Fibroblast of lung (primary cell): ENCODE results near the gene DEPP1. TPM values are rescaled to one million over a fixed set of nuclear protein-coding genes. Genes with fewer than 3 reads are reported as not detected.

Source experiments
- DNase-seq, 2 donors: peaks; one replicate each; pipeline versions ENCODE4 v3.0.0 to v3.0.0-alpha.2; 2010; ENCODE audit warnings: low read depth in 2 of 2
- H2AFZ ChIP-seq: 2 replicates; pipeline ENCODE4 v1.5.1; 2012; ENCODE audit warnings: low read length, control low read depth, inconsistent platforms
- H3K27ac ChIP-seq: 2 replicates; pipeline ENCODE4 v1.5.1; 2011; ENCODE audit warnings: low read length, control low read depth; ENCODE audit not compliant: insufficient read depth
- H3K27me3 ChIP-seq: 2 replicates; pipeline ENCODE4 v1.5.1; 2011; ENCODE audit warnings: mild to moderate bottlenecking, low read length; ENCODE audit not compliant: control insufficient read depth, insufficient read depth
- H3K36me3 ChIP-seq: 2 replicates; pipeline ENCODE4 v1.5.1; 2011; ENCODE audit warnings: low read length; ENCODE audit not compliant: control insufficient read depth, insufficient read depth
- H3K4me1 ChIP-seq: 2 replicates; pipeline ENCODE4 v1.5.1; 2011; ENCODE audit warnings: low read length; ENCODE audit not compliant: control insufficient read depth, insufficient read depth; ENCODE audit errors: extremely low read depth
- H3K4me2 ChIP-seq: 2 replicates; pipeline ENCODE4 v1.5.1; 2011; ENCODE audit warnings: low read length, control low read depth; ENCODE audit not compliant: insufficient read depth; ENCODE audit errors: extremely low read depth
- H3K4me3 ChIP-seq, 4 experiments: fragments of 200-600 bp in 1 of 4; sonication (generic) in 1 of 4; replicated peaks in 1 of 4; 2 replicates each; pipeline ENCODE4 v1.5.1; 2011 to 2016; ENCODE audit warnings: low read length in 4 of 4, low read depth in 3 of 4, mild to moderate bottlenecking in 3 of 4, control low read depth in 2 of 4, inconsistent platforms in 1 of 4, mixed read lengths in 1 of 4; ENCODE audit not compliant: insufficient read depth in 1 of 4; ENCODE audit errors: control extremely low read depth in 1 of 4
- H3K79me2 ChIP-seq: 2 replicates; pipeline ENCODE4 v1.5.1; 2012; ENCODE audit warnings: mild to moderate bottlenecking, low read length, inconsistent platforms; ENCODE audit not compliant: control insufficient read depth, insufficient read depth
- H3K9ac ChIP-seq: 2 replicates; pipeline ENCODE4 v1.5.1; 2011; ENCODE audit warnings: mild to moderate bottlenecking, low read length, control low read depth; ENCODE audit not compliant: insufficient read depth
- H3K9me3 ChIP-seq: 2 replicates; pipeline ENCODE4 v1.5.1; 2012; ENCODE audit warnings: low read depth, low read length; ENCODE audit not compliant: control insufficient read depth, insufficient read depth
- H4K20me1 ChIP-seq: 2 replicates; pipeline ENCODE4 v1.5.1; 2011; ENCODE audit warnings: low read length; ENCODE audit not compliant: control insufficient read depth, insufficient read depth; ENCODE audit errors: extremely low read depth
- CTCF ChIP-seq, 2 donors: IDR thresholded peaks in 1 of 2; conservative IDR thresholded peaks in 1 of 2; 1 replicate in 1 of 2; 2 replicates in 1 of 2; pipeline ENCODE4 v1.5.1; 2011 to 2012; ENCODE audit warnings: low read length in 2 of 2, control low read depth in 1 of 2, inconsistent platforms in 1 of 2, low read depth in 1 of 2, mild to moderate bottlenecking in 1 of 2
- EZH2 ChIP-seq: IDR thresholded peaks from 2 replicates; pipeline ENCODE4 v1.5.1; 2012; ENCODE audit warnings: low read length, control low read depth, mild to moderate bottlenecking; ENCODE audit errors: missing control alignments
- polyA plus RNA-seq, 2 donors: library from polyadenylated mRNA; depleted of rRNA in 1 of 2; stranded (reverse) in 1 of 2; unstranded in 1 of 2; fragments of >200 nt; gene quantifications; 2 replicates each; pipeline ENCODE4 v1.2.1, GENCODE V29; 2011 to 2012; ENCODE audit warnings: missing spikeins in 1 of 2
- total RNA-seq: library from RNA; depleted of rRNA; stranded (reverse); fragments of >200 nt; gene quantifications from 2 replicates; pipeline ENCODE4 v1.2.1, GENCODE V29; 2014

Gene DEPP1
- total and polyA plus RNA-seq, 2 donors (not counting 1 experiment from before 2014, with no cell fraction given) = 30.3 to 120 TPM

GRCh38 chr10:44958196-44958897 lies 20.3 kb downstream of the DEPP1 start:
- no peaks in the 10 kb centered on the region for H3K27me3 ChIP-seq
- no peak overlapping the region for H3K27ac ChIP-seq
- H4K20me1 ChIP-seq = no peaks in the 10 kb centered on the region
- H2AFZ ChIP-seq = no peak overlapping the region
- H3K9ac ChIP-seq = no peak overlapping the region
- H3K4me1 ChIP-seq = peaks cover 7% of the 10 kb centered on the region
- DNase-seq = peak in 1 of 2 donors; percentile 86
- H3K79me2 ChIP-seq = no peaks in the 10 kb centered on the region
- H3K4me2 ChIP-seq = peak overlapping the region; percentile 85
- H3K36me3 ChIP-seq = no peaks in the 10 kb centered on the region
- H3K9me3 ChIP-seq = no peaks in the 10 kb centered on the region
- TF ChIP-seq CTCF (conservative IDR thresholded peaks at IDR 0.05 in 1 of 2, IDR thresholded peaks at IDR 0.05 in 1 of 2; ENCODE audit: low read depth in 1 of 2, low read length in 2 of 2) = no peak
- TF ChIP-seq EZH2 = no peak
- H3K4me3 ChIP-seq = peak overlapping the region; percentile 67 to 90 (median 77)

GRCh38 chr10:44956717-44957706 lies 21.6 kb downstream of the DEPP1 start:
- H2AFZ ChIP-seq = no peak overlapping the region
- no peaks in the 10 kb centered on the region for H3K79me2 ChIP-seq
- no peaks in the 10 kb centered on the region for H4K20me1 ChIP-seq
- no peaks in the 10 kb centered on the region for H3K9me3 ChIP-seq
- H3K36me3 ChIP-seq = no peaks in the 10 kb centered on the region
- no peaks in the 10 kb centered on the region for H3K27me3 ChIP-seq
- no peak overlapping the region for H3K9ac ChIP-seq
- H3K4me3 ChIP-seq = no peak overlapping the region
- TF ChIP-seq EZH2 = no peak
- TF ChIP-seq CTCF (conservative IDR thresholded peaks at IDR 0.05 in 1 of 2, IDR thresholded peaks at IDR 0.05 in 1 of 2; ENCODE audit: low read depth in 1 of 2, low read length in 2 of 2) = no peak
- H3K27ac ChIP-seq = no peak overlapping the region
- no peak overlapping the region for H3K4me2 ChIP-seq
- H3K4me1 ChIP-seq = peaks cover 7% of the 10 kb centered on the region
- no peak for DNase-seq

GRCh38 chr10:44956226-44956625 lies 22.4 kb downstream of the DEPP1 start:
- Histone ChIP-seq H2AFZ (no peak overlapping the region), H3K27me3 (no peaks in the 10 kb centered on the region), H4K20me1 (no peaks in the 10 kb centered on the region), H3K4me2 (no peak overlapping the region), H3K4me3 (no peak overlapping the region), H3K4me1 (peaks cover 7% of the 10 kb centered on the region), H3K9ac (no peak overlapping the region), H3K79me2 (no peaks in the 10 kb centered on the region), H3K27ac (no peak overlapping the region), H3K9me3 (no peaks in the 10 kb centered on the region), H3K36me3 (no peaks in the 10 kb centered on the region)
- no peak for TF ChIP-seq EZH2
- no peak for TF ChIP-seq CTCF (conservative IDR thresholded peaks at IDR 0.05 in 1 of 2, IDR thresholded peaks at IDR 0.05 in 1 of 2; ENCODE audit: low read depth in 1 of 2, low read length in 2 of 2)
- no peak for DNase-seq
